ENCODE measurements around the gene ACTN3.

- no peak for TF ChIP-seq MXI1 (IDR thresholded peaks at IDR 0.05; ENCODE audit: borderline replicate concordance, low read depth, low read length)
- TF ChIP-seq POLR2A (IDR thresholded peaks at IDR 0.05; ENCODE audit: low read depth, low read length) = no peak
- no peak for TF ChIP-seq RFX5 (IDR thresholded peaks at IDR 0.05; ENCODE audit: low read depth, low read length)
- no peak for TF ChIP-seq CTCF (conservative IDR thresholded peaks at IDR 0.05; ENCODE audit: low read depth, low read length)
Observed at GRCh38 chr11:66593650-66594049, 46.9 kb downstream of the ACTN3 start.

Data from IMR-90 (cell line).